ENCODE measurements around the gene CSNK1E. TPM values are rescaled to one million over a fixed set of nuclear protein-coding genes. Genes with fewer than 3 reads are reported as not detected.

CSNK1E gene
- total and polyA plus RNA-seq, 9 of the 15 experiments (the other 6 are each of a cell fraction or from before 2014, with no cell fraction given): 2.7 to 70.0 (median 41.3) TPM

- TF ChIP-seq, protein P1, sequence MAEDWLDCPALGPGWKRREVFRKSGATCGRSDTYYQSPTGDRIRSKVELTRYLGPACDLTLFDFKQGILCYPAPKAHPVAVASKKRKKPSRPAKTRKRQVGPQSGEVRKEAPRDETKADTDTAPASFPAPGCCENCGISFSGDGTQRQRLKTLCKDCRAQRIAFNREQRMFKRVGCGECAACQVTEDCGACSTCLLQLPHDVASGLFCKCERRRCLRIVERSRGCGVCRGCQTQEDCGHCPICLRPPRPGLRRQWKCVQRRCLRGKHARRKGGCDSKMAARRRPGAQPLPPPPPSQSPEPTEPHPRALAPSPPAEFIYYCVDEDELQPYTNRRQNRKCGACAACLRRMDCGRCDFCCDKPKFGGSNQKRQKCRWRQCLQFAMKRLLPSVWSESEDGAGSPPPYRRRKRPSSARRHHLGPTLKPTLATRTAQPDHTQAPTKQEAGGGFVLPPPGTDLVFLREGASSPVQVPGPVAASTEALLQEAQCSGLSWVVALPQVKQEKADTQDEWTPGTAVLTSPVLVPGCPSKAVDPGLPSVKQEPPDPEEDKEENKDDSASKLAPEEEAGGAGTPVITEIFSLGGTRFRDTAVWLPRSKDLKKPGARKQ (CRISPR knock-in tag; IDR thresholded peaks at IDR 0.05): no peak
- no peak for TF ChIP-seq SFPQ (IDR thresholded peaks at IDR 0.05; ENCODE audit: low read depth, low read length)
- TF ChIP-seq TAL1 (IDR thresholded peaks at IDR 0.05): no peak
- no peak for TF ChIP-seq ZNF316 (IDR thresholded peaks at IDR 0.05)
- TF ChIP-seq, protein P2, sequence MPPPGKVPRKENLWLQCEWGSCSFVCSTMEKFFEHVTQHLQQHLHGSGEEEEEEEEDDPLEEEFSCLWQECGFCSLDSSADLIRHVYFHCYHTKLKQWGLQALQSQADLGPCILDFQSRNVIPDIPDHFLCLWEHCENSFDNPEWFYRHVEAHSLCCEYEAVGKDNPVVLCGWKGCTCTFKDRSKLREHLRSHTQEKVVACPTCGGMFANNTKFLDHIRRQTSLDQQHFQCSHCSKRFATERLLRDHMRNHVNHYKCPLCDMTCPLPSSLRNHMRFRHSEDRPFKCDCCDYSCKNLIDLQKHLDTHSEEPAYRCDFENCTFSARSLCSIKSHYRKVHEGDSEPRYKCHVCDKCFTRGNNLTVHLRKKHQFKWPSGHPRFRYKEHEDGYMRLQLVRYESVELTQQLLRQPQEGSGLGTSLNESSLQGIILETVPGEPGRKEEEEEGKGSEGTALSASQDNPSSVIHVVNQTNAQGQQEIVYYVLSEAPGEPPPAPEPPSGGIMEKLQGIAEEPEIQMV (tag; conservative IDR thresholded peaks at IDR 0.05; ENCODE audit: low read depth): no peak
- no peak for TF ChIP-seq MCM2 (IDR thresholded peaks at IDR 0.05; ENCODE audit: low read depth)
- no peak for TF ChIP-seq NR0B1 (IDR thresholded peaks at IDR 0.05; ENCODE audit: partially characterized antibody)
- no peak for TF ChIP-seq NFE2L1 (tag; IDR thresholded peaks at IDR 0.05; ENCODE audit: borderline replicate concordance, low read depth)
- TF ChIP-seq FIP1L1 (IDR thresholded peaks at IDR 0.05; ENCODE audit: low read depth, low read length, poor library complexity, severe bottlenecking): no peak
- TF ChIP-seq TCFL5 (CRISPR knock-in tag; conservative IDR thresholded peaks at IDR 0.05): no peak
- peak; percentile 58; the same call in 1 of the 2 replicates for TF ChIP-seq SMAD4 (CRISPR knock-in tag; conservative IDR thresholded peaks at IDR 0.05)
- TF ChIP-seq HDAC6 (IDR thresholded peaks at IDR 0.05; ENCODE audit: low read depth, low read length): no peak
- TF ChIP-seq RCOR1 (IDR thresholded peaks at IDR 0.05; ENCODE audit: borderline replicate concordance in 1 of 2, low read depth in 2 of 2, low read length in 2 of 2): no peak
- TF ChIP-seq RBFOX2 (IDR thresholded peaks at IDR 0.05; ENCODE audit: low read depth, low read length): peak; percentile 61
- no peak for TF ChIP-seq FOXJ2 (tag; IDR thresholded peaks at IDR 0.05)
- no peak for TF ChIP-seq NKRF (IDR thresholded peaks at IDR 0.05; ENCODE audit: borderline replicate concordance)
- TF ChIP-seq ZKSCAN1 (IDR thresholded peaks at IDR 0.05; ENCODE audit: low read depth, low read length): no peak
Measured at GRCh38 chr22:38317995-38318715, 922 bp upstream of the CSNK1E start (continued).
